HG03457 (cell line): ENCODE results near the gene LMF2.
"Not testable (repeated sequence)": the region's sequence is repeated elsewhere in the genome, so short reads cannot be mapped to it uniquely, and the experiment has no call there.

Source experiments
- ATAC-seq: cut with Tn5 transposase; IDR thresholded peaks from one replicate; pipeline ENCODE4 v1.9.1; 2021; ENCODE audit warnings: moderate number of reproducible peaks; ENCODE audit not compliant: unreplicated experiment

Gene LMF2

DNA sequence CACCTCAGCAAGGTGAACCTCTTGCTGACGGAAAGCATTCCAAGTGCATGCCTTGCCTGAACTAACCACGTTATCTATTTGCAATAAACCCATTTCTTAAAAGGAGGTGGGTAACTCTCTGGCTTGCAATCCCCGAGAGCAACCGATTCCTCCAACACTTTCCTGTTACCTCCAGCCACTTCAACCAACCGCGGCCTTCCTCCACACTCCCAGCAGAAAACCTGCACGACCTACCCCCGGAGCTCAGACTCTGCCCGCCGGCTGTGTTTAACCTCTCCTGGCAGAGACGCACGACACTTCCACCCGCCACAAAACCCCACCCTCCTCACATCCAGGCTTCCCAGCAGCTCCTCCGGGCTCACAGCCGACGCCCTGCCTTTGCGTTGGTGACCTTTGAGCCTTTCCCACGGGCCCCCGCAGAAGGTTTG is 17.2 kb upstream of the LMF2 start:
- ATAC-seq, result no peak

DNA sequence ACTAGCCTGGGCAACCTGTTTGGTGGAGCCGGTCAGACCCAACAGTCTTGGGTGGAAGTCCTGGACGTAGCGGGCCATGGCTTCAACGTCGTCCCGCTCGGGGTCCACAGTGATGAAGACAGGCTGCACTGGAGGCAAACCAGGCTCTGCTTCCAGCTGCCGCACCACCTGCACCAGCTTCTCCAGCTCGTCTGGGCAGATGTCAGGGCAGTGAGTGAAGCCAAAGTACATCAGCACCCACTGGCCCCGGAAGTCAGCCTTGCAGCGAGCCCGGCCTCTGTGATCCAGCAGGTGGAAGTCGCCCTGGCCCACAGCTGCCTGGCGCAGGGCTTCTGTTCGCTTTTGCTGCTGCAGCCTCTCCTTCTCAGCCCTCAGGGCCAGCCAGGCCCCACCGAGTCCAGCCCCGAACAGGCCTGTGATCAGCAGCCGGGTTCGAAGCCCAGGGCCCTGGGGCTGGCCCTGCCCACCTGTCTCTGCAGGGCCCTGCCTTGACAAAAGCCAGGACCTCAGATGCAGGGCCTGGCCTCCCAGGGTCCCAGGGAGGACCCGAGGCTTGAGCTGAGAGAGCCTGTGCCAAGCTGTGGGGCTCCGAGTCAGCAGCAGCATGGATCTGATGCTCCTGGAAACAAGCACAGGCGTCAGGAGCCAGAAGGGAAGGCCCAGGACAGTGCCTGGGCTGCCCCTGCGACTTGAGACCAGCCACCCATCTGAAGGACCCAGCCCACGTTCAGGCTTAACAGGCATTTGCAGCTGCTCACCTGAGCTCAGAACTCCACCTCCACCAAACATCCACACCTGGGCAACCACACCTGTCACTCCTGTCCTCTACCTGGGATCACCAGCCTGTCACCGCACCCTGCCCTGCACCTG is 16.5 kb upstream of the LMF2 start:
- no peak for ATAC-seq

DNA sequence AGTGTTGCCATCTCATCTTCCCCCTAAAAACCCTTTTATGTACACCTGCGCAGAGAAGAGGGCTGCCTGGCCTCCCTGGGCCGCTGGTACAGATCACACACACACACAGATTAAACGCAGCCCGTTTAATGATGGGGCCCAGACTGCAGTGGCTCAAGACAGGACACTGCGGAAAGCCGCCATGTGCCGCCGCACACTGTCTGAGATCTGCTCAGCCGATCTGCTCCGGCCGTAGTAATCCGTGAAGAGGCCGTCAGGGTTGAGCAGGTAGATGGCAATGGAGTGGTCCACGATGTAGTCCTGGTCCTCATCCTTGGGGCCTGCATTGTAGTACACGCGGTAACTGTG is 15.9 kb upstream of the LMF2 start:
- no peak for ATAC-seq

- ATAC-seq, result no peak
Measured at GRCh38 chr22:50522806-50523438, 15.4 kb upstream of the LMF2 start.

DNA sequence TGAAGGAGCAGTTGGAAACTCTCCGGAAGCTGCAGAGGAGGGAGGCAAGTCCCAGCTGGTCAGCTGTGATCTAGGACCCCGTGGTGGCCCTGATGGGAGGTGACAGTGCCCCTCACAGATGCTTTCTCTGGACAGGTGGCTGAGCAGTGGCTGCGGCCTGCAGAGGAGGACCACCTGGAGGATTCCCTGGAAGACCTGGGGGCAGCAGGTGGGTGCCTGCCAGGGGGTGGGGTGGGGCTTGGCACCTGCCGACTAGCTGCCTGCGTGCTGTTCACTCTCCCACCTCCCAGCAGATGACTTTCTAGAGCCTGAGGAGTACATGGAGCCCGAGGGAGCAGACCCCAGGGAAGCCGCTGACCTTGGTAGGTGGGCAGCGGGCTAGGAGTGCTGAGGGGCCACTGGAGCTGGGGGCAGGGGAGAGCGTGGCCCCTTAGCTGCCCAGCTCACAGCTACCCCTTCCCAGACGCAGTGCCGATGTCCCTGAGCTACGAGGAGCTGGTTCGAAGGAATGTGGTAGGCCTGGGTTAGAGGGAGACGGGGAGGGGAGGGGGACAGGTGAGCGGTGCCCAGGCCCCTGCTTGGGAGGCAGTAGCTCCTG is 14.8 kb upstream of the LMF2 start:
- no peak for ATAC-seq

DNA sequence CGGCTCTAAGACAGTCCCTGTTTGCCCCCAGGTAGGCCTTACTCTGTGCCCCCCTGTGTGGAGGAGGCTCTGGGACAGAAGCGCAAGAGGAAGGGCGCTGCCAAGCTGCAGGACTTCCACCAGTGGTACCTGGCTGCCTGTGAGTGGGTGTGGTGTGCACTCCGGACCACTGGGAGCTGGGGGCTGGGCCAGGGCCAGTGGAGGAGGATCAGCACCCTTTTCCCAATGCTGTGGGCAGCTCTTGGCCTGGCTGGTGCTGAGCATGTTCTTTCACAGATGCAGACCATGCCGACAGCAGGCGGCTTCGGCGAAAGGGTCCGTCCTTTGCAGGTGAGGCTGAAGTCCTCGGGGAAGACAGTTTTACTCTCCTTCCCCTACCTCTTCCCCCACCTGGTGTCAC is 14.2 kb upstream of the LMF2 start:
- ATAC-seq, result no peak

GRCh38 chr22:50520826-50521453 is 13.4 kb upstream of the LMF2 start:
- ATAC-seq, result no peak

DNA sequence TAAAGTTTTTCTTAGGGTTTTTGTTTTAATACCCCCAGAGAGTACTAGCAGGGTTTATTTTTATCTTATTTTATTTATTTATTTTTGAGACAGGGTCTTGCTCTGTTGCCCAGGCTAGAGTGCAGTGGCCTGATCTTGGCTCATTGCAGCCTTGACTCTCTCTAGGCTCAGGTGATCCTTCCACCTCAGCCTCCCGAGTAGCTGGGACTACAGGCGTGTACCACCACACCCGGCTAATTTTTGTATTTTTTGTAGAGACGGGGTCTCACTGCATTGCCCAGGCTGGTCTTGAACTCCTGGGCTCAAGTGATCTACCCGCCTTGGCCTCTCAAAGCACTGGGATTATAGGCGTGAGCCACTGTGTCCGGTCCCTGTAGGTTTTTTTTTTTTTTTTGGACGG is 12.7 kb upstream of the LMF2 start:
- not testable (repeated sequence) for ATAC-seq

- ATAC-seq, result no peak
Measured at GRCh38 chr22:50519151-50519550, 11.6 kb upstream of the LMF2 start.

DNA sequence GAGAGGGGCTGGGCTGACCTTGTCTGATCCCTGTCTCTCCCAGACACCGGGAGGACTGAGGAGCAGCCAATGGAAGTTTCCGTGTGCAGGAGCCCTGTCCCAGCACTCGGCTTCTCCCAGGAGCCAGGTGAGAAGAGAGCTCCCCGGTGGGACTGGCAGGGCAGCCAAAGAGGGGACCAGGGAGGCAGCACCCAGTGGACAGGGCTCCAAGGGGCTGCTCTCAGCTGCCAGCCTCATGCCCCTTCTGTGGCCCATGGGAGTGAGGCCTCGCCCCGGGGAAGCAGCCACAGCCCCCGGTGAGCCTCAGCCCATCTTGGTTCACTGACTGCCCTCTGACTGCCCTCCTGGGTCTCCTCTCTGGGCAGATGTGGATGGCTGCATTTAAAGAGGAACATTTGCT is 11.1 kb upstream of the LMF2 start:
- no peak for ATAC-seq

DNA sequence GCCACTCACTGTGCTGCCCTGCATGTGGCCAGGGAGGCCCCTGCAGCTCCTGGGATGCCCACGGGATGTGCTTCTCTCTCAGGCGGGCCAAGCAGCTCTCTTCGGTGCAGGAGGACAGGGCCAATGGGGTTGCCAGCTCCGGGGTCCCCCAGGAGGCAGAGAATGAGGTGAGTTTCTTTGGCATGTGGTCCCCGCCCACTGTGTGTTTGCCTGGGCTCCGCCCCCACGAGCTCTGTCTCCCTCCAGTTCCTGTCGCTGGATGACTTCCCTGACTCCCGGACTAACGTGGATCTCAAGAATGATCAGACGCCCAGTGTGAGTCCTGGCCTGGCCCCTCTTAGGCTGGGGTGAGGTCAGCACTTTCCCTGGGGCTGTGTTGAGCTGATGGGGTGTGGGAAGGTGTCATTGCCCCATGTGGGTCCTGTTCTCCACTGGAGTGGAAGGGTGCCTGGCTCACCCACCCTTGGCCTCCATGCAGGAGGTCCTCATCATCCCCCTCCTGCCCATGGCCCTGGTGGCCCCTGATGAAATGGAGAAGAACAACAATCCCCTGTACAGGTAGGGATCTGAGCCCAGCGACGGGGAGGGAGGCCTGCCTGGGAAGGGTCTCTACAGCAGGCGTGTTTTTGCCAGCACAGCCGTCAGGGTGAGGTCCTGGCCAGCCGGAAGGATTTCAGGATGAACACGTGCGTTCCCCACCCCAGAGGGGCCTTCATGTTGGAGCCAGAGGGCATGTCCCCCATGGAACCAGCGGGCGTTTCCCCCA is 10.2 kb upstream of the LMF2 start:
- no peak for ATAC-seq

- ATAC-seq, result no peak
Measured at GRCh38 chr22:50516891-50517290, 9.4 kb upstream of the LMF2 start.

DNA sequence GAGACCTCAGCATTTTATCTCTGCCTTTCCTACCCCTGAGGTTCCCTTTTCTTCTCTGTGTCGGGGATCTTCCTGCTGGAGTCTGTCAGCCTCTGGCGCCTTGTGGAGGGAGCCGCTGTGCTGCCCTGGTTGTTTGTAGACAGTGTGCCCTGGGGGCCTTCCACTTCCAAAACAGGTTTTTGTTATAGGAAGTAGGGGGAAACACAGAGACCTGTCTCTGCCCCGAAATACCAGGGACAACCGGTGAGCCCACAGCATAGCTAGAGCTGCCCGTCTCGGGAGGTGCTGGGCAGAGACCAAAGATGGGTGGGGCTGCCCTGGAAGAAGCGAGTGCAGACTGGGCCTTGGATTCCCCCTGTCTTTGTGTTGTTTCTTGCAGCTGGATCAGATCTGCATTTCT is 8.6 kb upstream of the LMF2 start:
- ATAC-seq, result no peak

DNA sequence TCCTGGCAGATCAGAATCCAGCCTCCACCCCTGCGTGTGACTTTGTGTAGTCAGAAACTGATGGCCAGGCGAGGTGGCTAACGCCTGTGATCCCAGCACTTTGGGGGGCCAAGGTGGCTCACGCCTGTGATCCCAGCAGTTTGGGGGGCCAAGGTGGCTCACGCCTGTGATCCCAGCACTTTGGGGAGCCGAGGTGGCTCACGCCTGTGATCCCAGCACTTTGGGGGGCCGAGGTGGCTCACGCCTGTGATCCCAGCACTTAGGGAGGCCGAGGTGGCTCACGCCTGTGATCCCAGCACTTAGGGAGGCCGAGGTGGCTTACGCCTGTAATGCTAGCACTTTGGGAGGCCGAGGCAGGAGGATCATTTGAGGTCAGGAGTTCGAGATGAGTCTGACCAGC is 5.7 kb upstream of the LMF2 start:
- ATAC-seq, result no peak

DNA sequence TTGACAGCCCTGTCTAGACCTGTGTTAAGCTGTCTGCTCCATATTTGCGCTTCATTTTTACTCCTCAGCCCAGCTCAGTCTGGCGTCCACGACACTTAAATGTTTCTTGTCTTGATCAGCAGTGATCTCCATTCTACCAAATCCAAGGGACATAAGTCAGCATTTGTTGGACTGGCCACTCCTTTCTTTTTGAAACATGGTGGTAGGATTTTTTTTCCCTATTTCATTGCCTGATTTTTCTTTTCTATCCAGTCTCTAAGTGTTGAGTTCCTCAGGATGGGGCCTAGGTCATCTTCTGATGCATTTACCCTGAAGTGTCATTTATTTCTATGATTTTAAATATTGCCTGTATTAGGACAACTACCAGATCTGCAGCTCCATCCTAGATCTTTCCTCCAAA is 1.4 kb upstream of the LMF2 start:
- no peak for ATAC-seq

GRCh38 chr22:50507991-50508884 is 736 bp upstream of the LMF2 start, which contains the start of gene NCAPH2:
Gene NCAPH2 (plus strand): TSS chr22:50508224. CDS start chr22:50508338, 114 bp downstream.
- peak; percentile 37 for ATAC-seq

- peak; percentile 5 for ATAC-seq
Measured at GRCh38 chr22:50506611-50507420, 686 bp downstream of the LMF2 start.

DNA sequence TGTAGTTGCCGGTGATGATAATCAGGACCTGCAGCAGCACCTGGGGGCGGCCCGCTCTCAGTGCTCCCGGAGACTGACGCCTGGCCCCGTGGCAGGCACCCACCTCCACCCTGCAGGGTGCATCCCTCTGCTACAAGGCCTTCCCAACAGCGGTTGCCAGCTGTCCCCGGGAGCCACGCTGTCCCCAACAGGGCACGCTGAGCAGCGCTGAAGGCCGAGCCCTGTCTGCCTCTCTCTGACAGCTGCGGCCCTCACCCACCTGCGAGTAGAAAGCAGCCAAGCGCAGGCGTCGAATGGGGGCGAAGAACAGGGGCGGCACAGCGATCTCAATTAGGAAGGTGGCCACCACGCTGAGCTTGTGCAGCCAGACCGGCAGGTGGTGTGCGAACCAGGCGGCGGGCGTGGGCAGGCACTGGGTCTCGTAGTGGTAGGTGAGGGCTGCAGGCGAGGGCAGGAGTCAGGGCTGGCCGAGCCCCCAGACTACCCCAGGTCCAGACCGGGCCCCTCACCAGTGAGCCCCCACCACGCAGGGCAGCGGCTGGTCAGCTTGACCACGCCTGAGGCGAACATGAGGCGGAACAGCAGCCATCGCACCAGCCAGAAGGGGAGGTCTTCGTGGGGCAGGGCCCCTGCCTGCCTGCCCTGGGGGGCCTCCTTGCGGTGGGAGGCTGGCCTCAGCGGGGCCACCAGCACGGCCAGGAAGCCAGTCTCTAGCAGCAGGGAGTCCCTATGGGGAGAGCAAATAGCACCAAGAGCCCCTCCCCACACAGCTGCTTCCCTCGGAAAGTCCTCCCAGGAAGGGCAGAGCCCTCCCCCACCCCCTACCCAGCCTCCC is 1.5 kb downstream of the LMF2 start:
- no peak for ATAC-seq
